GM19239 (cell line): ENCODE results near the gene MSI2.

Experiments
- DNase-seq: peaks from one replicate; pipeline ENCODE4 v3.0.0; 2011; ENCODE audit warnings: low spot score; ENCODE audit not compliant: insufficient read length
- FAIRE-seq: peaks from 2 replicates; lab custom pipeline; 2011; peaks lifted over from hg19 to GRCh38; lab: Jason Lieb, UNC

The MSI2 gene

GRCh38 chr17:57555636-57556175 is 299.4 kb downstream of the MSI2 start:
- DNase-seq (no peak), FAIRE-seq (no peak)

- FAIRE-seq, result no peak
- DNase-seq, result no peak
Observed at GRCh38 chr17:57556320-57556719, 300.0 kb downstream of the MSI2 start.

GRCh38 chr17:57556977-57557376 is 300.7 kb downstream of the MSI2 start:
- no peak for FAIRE-seq
- DNase-seq, result no peak

- FAIRE-seq (no peak), DNase-seq (no peak)
Observed at GRCh38 chr17:57557416-57557815, 301.1 kb downstream of the MSI2 start.

- DNase-seq (no peak), FAIRE-seq (no peak)
Observed at GRCh38 chr17:57557834-57558681, 301.7 kb downstream of the MSI2 start.

- DNase-seq (no peak), FAIRE-seq (no peak)
Observed at GRCh38 chr17:57559226-57559625, 302.9 kb downstream of the MSI2 start.

- FAIRE-seq (no peak), DNase-seq (no peak)
Observed at GRCh38 chr17:57559634-57560318, 303.5 kb downstream of the MSI2 start.

- no peak for DNase-seq
- FAIRE-seq, result no peak
Observed at GRCh38 chr17:57560319-57560705, 304.0 kb downstream of the MSI2 start.

- DNase-seq (no peak), FAIRE-seq (no peak)
Observed at GRCh38 chr17:57561072-57561861, 304.9 kb downstream of the MSI2 start.

- no peak for DNase-seq
- no peak for FAIRE-seq
Observed at GRCh38 chr17:57562184-57562698, 305.9 kb downstream of the MSI2 start.

GRCh38 chr17:57563958-57564357 is 307.6 kb downstream of the MSI2 start:
- FAIRE-seq, result no peak
- DNase-seq, result no peak

- DNase-seq, result no peak
- no peak for FAIRE-seq
Observed at GRCh38 chr17:57565176-57565575, 308.9 kb downstream of the MSI2 start.

GRCh38 chr17:57566721-57567120 is 310.4 kb downstream of the MSI2 start:
- no peak for FAIRE-seq
- DNase-seq, result no peak

- DNase-seq, result no peak
Observed at GRCh38 chr17:57567251-57567650, 310.9 kb downstream of the MSI2 start.

GRCh38 chr17:57568340-57568739 is 312.0 kb downstream of the MSI2 start:
- FAIRE-seq (no peak), DNase-seq (no peak)

More at GRCh38 chr17:57567251-57567650, 310.9 kb downstream of the MSI2 start:
- no peak for FAIRE-seq

- FAIRE-seq (no peak), DNase-seq (no peak)
Observed at GRCh38 chr17:57569021-57569420, 312.7 kb downstream of the MSI2 start.

- FAIRE-seq (no peak), DNase-seq (no peak)
Observed at GRCh38 chr17:57569853-57570252, 313.5 kb downstream of the MSI2 start.

- no peak for FAIRE-seq
- DNase-seq, result no peak
Observed at GRCh38 chr17:57570724-57571344, 314.5 kb downstream of the MSI2 start.

- DNase-seq (no peak), FAIRE-seq (no peak)
Observed at GRCh38 chr17:57572062-57572461, 315.7 kb downstream of the MSI2 start.

GRCh38 chr17:57572600-57572999 is 316.3 kb downstream of the MSI2 start:
- DNase-seq (no peak), FAIRE-seq (no peak)
